BLaER1 (cell line): ENCODE measurements around the gene CAMKK2.
"Not testable (repeated sequence)": the region's sequence is repeated elsewhere in the genome, so short reads cannot be mapped to it uniquely, and the experiment has no call there.

Experiments
- H3K27ac ChIP-seq: shearing (Covaris generic); formaldehyde crosslinking; 2 replicates; pipeline ENCODE4 v1.8.1; 2022
- H3K27me3 ChIP-seq: shearing (Covaris generic); formaldehyde crosslinking; 2 replicates; pipeline ENCODE4 v1.8.1; 2022
- H3K36me3 ChIP-seq: shearing (Covaris generic); formaldehyde crosslinking; 2 replicates; pipeline ENCODE4 v1.8.1; 2022
- H3K4me1 ChIP-seq: shearing (Covaris generic); formaldehyde crosslinking; 2 replicates; pipeline ENCODE4 v1.8.1; 2022
- H3K4me2 ChIP-seq: shearing (Covaris generic); formaldehyde crosslinking; 2 replicates; pipeline ENCODE4 v1.8.1; 2022
- H3K4me3 ChIP-seq: shearing (Covaris generic); formaldehyde crosslinking; 2 replicates; pipeline ENCODE4 v1.8.1; 2022
- H3K9ac ChIP-seq: shearing (Covaris generic); formaldehyde crosslinking; 2 replicates; pipeline ENCODE4 v1.8.1; 2022
- H3K9me3 ChIP-seq: shearing (Covaris generic); formaldehyde crosslinking; 2 replicates; pipeline ENCODE4 v1.8.1; 2022
- H4K20me1 ChIP-seq: shearing (Covaris generic); formaldehyde crosslinking; 2 replicates; pipeline ENCODE4 v1.8.1; 2022
- Cebpa-rat ChIP-seq: shearing (Covaris generic); IDR thresholded peaks from 2 replicates; pipeline ENCODE4 v1.8.1; 2022

CAMKK2 gene

GRCh38 chr12:121205491-121205890, 91.0 kb downstream of the CAMKK2 start:
- Histone ChIP-seq H3K9ac (no peak overlapping the region), H3K4me1 (peaks cover 16% of the 10 kb centered on the region), H3K9me3 (no peaks in the 10 kb centered on the region), H3K27me3 (no peaks in the 10 kb centered on the region), H3K4me2 (no peak overlapping the region), H3K36me3 (no peaks in the 10 kb centered on the region), H4K20me1 (no peaks in the 10 kb centered on the region), H3K27ac (no peak overlapping the region), H3K4me3 (no peak overlapping the region)
- no peak for TF ChIP-seq Cebpa-rat

- no peak for TF ChIP-seq Cebpa-rat
- Histone ChIP-seq H4K20me1 (no peaks in the 10 kb centered on the region), H3K4me3 (no peak overlapping the region), H3K9me3 (no peaks in the 10 kb centered on the region), H3K4me2 (no peak overlapping the region), H3K36me3 (no peaks in the 10 kb centered on the region), H3K9ac (no peak overlapping the region), H3K4me1 (0 out of 2 replicates have a peak, but pooled peaks cover 8% of the 10 kb centered on the region), H3K27me3 (no peaks in the 10 kb centered on the region), H3K27ac (no peak overlapping the region)
Measured at GRCh38 chr12:121203482-121203881, 93.0 kb downstream of the CAMKK2 start.

GRCh38 chr12:121202407-121203355, 93.8 kb downstream of the CAMKK2 start:
- TF ChIP-seq Cebpa-rat = no peak

GRCh38 chr12:121201140-121201539, 95.4 kb downstream of the CAMKK2 start:
- not testable (repeated sequence) for H3K36me3 ChIP-seq, H3K4me3 ChIP-seq, H3K27ac ChIP-seq, H4K20me1 ChIP-seq, H3K4me2 ChIP-seq, H3K27me3 ChIP-seq, H3K9me3 ChIP-seq, H3K9ac ChIP-seq
- H3K4me1 ChIP-seq = peaks cover 14% of the 10 kb centered on the region

More at GRCh38 chr12:121202407-121203355, 93.8 kb downstream of the CAMKK2 start:
- Histone ChIP-seq H3K4me2 (no peak overlapping the region), H3K4me3 (no peak overlapping the region), H3K27ac (no peak overlapping the region), H4K20me1 (no peaks in the 10 kb centered on the region), H3K27me3 (no peaks in the 10 kb centered on the region), H3K4me1 (0 out of 2 replicates have a peak, but pooled peaks cover 8% of the 10 kb centered on the region), H3K9me3 (no peaks in the 10 kb centered on the region), H3K9ac (no peak overlapping the region), H3K36me3 (no peaks in the 10 kb centered on the region)

- TF ChIP-seq Cebpa-rat = no peak
- H3K36me3 ChIP-seq = no peaks in the 10 kb centered on the region
- no peaks in the 10 kb centered on the region for H3K27me3 ChIP-seq
- H3K9me3 ChIP-seq = no peaks in the 10 kb centered on the region
- no peak overlapping the region for H3K27ac ChIP-seq
- no peaks in the 10 kb centered on the region for H4K20me1 ChIP-seq
- no peak overlapping the region for H3K4me2 ChIP-seq
- peaks cover 6% of the 10 kb centered on the region for H3K4me1 ChIP-seq
- H3K9ac ChIP-seq = no peak overlapping the region
- no peak overlapping the region for H3K4me3 ChIP-seq
Measured at GRCh38 chr12:121198949-121199348, 97.6 kb downstream of the CAMKK2 start.

GRCh38 chr12:121196902-121197301, 99.6 kb downstream of the CAMKK2 start:
- Histone ChIP-seq H3K4me1 (peaks cover 16% of the 10 kb centered on the region), H3K27ac (no peak overlapping the region), H4K20me1 (no peaks in the 10 kb centered on the region), H3K9ac (no peak overlapping the region), H3K27me3 (no peaks in the 10 kb centered on the region), H3K4me3 (no peak overlapping the region), H3K36me3 (no peaks in the 10 kb centered on the region), H3K4me2 (peak overlapping the region; percentile 42), H3K9me3 (no peaks in the 10 kb centered on the region)
- no peak for TF ChIP-seq Cebpa-rat

- no peaks in the 10 kb centered on the region; the same call in 1 of the 2 replicates for H3K9me3 ChIP-seq
- no peaks in the 10 kb centered on the region for H3K36me3 ChIP-seq
- no peak overlapping the region for H3K9ac ChIP-seq
- H3K4me1 ChIP-seq = peaks cover 9% of the 10 kb centered on the region; the same call in 1 of the 2 replicates
- no peak overlapping the region for H3K27ac ChIP-seq
- no peak for TF ChIP-seq Cebpa-rat
- H3K4me2 ChIP-seq = no peak overlapping the region
- no peaks in the 10 kb centered on the region for H3K27me3 ChIP-seq
- H3K4me3 ChIP-seq = no peak overlapping the region
- no peaks in the 10 kb centered on the region for H4K20me1 ChIP-seq
Measured at GRCh38 chr12:121191151-121191550, 105.4 kb downstream of the CAMKK2 start.

- Histone ChIP-seq H3K4me2 (no peak overlapping the region), H3K9ac (no peak overlapping the region), H4K20me1 (no peaks in the 10 kb centered on the region), H3K36me3 (no peaks in the 10 kb centered on the region), H3K9me3 (no peaks in the 10 kb centered on the region; the same call in 1 of the 2 replicates), H3K4me1 (peaks cover 12% of the 10 kb centered on the region; the same call in 1 of the 2 replicates), H3K27ac (no peak overlapping the region), H3K27me3 (no peaks in the 10 kb centered on the region), H3K4me3 (no peak overlapping the region)
- TF ChIP-seq Cebpa-rat = no peak
Measured at GRCh38 chr12:121190523-121191031, 105.9 kb downstream of the CAMKK2 start.

- no peak overlapping the region for H3K4me3 ChIP-seq
- TF ChIP-seq Cebpa-rat = no peak
- H3K9ac ChIP-seq = no peak overlapping the region
- no peaks in the 10 kb centered on the region for H4K20me1 ChIP-seq
- H3K4me2 ChIP-seq = no peak overlapping the region
- no peaks in the 10 kb centered on the region for H3K27me3 ChIP-seq
- H3K9me3 ChIP-seq = no peaks in the 10 kb centered on the region; the same call in 1 of the 2 replicates
- no peak overlapping the region for H3K27ac ChIP-seq
- no peaks in the 10 kb centered on the region for H3K36me3 ChIP-seq
- H3K4me1 ChIP-seq = peaks cover 18% of the 10 kb centered on the region; the same call in 1 of the 2 replicates
Measured at GRCh38 chr12:121189619-121190155, 106.8 kb downstream of the CAMKK2 start.

- Histone ChIP-seq H4K20me1 (no peaks in the 10 kb centered on the region), H3K27ac (no peak overlapping the region), H3K9ac (no peak overlapping the region), H3K4me2 (no peak overlapping the region), H3K4me3 (no peak overlapping the region), H3K36me3 (peaks cover 5% of the 10 kb centered on the region; the same call in 1 of the 2 replicates), H3K9me3 (no peaks in the 10 kb centered on the region; the same call in 1 of the 2 replicates), H3K4me1 (peaks cover 18% of the 10 kb centered on the region; the same call in 1 of the 2 replicates), H3K27me3 (no peaks in the 10 kb centered on the region)
- TF ChIP-seq Cebpa-rat = no peak
Measured at GRCh38 chr12:121189131-121189530, 107.4 kb downstream of the CAMKK2 start.
